ENCODE data around the gene ZFP90.

DNA sequence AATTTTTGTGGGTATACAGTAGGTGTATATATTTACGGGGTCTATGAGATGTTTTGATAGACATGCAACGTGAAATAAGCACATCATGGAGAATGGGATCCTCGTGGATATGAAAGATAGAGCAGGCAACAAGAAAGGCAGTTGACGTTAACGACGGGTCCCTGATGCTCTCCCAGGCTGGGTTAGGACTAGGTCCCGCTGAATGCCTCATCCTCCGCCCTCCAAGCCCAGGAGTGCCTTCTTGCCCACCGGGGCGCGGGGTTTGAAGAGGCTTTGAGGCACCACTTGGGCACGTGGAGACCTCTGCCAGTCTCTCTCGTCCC is 9.5 kb upstream of the ZFP90 start:
- TF ChIP-seq HDGF (IDR thresholded peaks at IDR 0.05; ENCODE audit: borderline replicate concordance) (no peak), SUZ12 (IDR thresholded peaks at IDR 0.05) (no peak), SP1 (IDR thresholded peaks at IDR 0.05) (no peak), ELF4 (IDR thresholded peaks at IDR 0.05) (no peak)

All from HEK293T (cell line).